GM18520 (cell line): ENCODE results near the gene CLIC3.

Experiments used
- ATAC-seq: cut with Tn5 transposase; IDR thresholded peaks from one replicate; pipeline ENCODE4 v1.9.1; 2021; ENCODE audit not compliant: unreplicated experiment

Gene CLIC3

GRCh38 chr9:137018761-137019559 lies 22.6 kb upstream of the CLIC3 start:
- no peak for ATAC-seq

- ATAC-seq, result no peak
These were observed 21.6 kb upstream of the CLIC3 start for GRCh38 chr9:137017791-137018497.

- ATAC-seq, result no peak
These were observed 20.7 kb upstream of the CLIC3 start for GRCh38 chr9:137017071-137017470.

GRCh38 chr9:137016436-137016835 lies 20.1 kb upstream of the CLIC3 start:
- ATAC-seq, result no peak

- no peak for ATAC-seq
These were observed 19.6 kb upstream of the CLIC3 start for GRCh38 chr9:137015976-137016375.

- ATAC-seq, result no peak
These were observed 19.2 kb upstream of the CLIC3 start for GRCh38 chr9:137015540-137015930.

GRCh38 chr9:137014776-137015539 lies 18.6 kb upstream of the CLIC3 start:
- no peak for ATAC-seq

GRCh38 chr9:137014166-137014565 lies 17.8 kb upstream of the CLIC3 start:
- ATAC-seq, result no peak

GRCh38 chr9:137013571-137013940 lies 17.2 kb upstream of the CLIC3 start:
- no peak for ATAC-seq

- ATAC-seq, result no peak
These were observed 16.6 kb upstream of the CLIC3 start for GRCh38 chr9:137012694-137013570.

- ATAC-seq, result no peak
These were observed 15.7 kb upstream of the CLIC3 start for GRCh38 chr9:137011907-137012675.

GRCh38 chr9:137011156-137011555 lies 14.8 kb upstream of the CLIC3 start:
- ATAC-seq, result no peak

- ATAC-seq, result no peak
These were observed 13.8 kb upstream of the CLIC3 start for GRCh38 chr9:137009938-137010732.

- no peak for ATAC-seq
These were observed 12.8 kb upstream of the CLIC3 start for GRCh38 chr9:137009217-137009616.

GRCh38 chr9:137008312-137008711 lies 11.9 kb upstream of the CLIC3 start:
- ATAC-seq, result no peak

- no peak for ATAC-seq
These were observed 11.5 kb upstream of the CLIC3 start for GRCh38 chr9:137007816-137008270.

- no peak for ATAC-seq
These were observed 10.9 kb upstream of the CLIC3 start for GRCh38 chr9:137007108-137007815.
